C4-2B (cell line): ENCODE results near the gene SYTL4.

Source experiments
- H3K27ac ChIP-seq: fragments of 450-650 bp; 2 replicates; pipeline ENCODE4 v1.5.1; 2017
- ZFX ChIP-seq: fragments of 450-650 bp; IDR thresholded peaks from 2 replicates; pipeline ENCODE4 v1.6.1; 2017
- TF ChIP-seq, protein P1 (sequence below): fragments of 450-650 bp; conservative IDR thresholded peaks from 2 replicates; pipeline ENCODE4 v1.5.1; 2017; ENCODE audit warnings: mild to moderate bottlenecking

SYTL4 gene

DNA sequence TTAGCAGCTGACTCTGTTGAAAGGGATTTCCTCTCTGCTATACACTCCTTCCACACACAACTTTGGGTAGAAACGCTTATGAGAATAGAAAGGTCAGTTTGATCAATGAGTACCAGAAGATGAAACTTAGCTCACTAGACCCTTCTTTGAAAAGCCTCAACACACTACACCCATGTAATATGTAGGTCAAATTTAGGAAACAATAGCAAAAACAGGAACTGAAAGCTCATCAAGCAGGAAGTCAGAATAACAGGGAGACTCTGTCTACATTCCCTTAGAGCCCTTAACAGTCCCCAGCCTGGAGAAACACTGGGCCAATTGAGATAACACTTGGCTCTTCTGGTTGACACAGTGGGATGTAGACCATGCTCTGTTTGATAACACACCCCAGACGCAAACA lies 57.2 kb downstream of the SYTL4 start:
- TF ChIP-seq ZFX: no peak
- TF ChIP-seq, protein P1, sequence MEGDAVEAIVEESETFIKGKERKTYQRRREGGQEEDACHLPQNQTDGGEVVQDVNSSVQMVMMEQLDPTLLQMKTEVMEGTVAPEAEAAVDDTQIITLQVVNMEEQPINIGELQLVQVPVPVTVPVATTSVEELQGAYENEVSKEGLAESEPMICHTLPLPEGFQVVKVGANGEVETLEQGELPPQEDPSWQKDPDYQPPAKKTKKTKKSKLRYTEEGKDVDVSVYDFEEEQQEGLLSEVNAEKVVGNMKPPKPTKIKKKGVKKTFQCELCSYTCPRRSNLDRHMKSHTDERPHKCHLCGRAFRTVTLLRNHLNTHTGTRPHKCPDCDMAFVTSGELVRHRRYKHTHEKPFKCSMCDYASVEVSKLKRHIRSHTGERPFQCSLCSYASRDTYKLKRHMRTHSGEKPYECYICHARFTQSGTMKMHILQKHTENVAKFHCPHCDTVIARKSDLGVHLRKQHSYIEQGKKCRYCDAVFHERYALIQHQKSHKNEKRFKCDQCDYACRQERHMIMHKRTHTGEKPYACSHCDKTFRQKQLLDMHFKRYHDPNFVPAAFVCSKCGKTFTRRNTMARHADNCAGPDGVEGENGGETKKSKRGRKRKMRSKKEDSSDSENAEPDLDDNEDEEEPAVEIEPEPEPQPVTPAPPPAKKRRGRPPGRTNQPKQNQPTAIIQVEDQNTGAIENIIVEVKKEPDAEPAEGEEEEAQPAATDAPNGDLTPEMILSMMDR: no peak
- H3K27ac ChIP-seq: no peak overlapping the region

DNA sequence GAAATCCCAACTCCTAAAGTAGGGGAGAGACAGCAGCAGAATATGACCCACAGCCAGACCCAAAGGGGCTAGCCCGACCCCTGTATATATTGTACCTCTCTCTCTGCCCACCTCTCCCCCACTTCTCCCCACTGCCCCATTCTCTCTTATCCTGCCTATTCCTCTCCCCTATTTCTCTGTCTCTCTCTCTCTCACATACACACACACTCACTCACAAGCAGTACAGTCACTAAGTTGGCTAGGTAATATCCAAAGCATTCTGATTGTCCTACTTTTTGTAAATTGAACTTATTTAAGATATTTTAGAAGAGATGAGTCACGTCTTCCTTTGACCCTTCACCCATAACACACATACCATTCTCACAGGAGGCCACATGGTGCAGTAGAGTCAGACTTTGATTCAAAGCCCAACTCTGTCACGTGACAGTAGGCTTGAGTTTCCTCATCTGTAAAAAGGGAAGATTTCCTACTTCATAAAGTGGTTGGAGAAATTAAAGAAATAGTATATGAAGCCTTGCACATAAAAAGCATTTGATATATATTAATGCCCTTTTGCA lies 58.4 kb downstream of the SYTL4 start:
- H3K27ac ChIP-seq: no peak overlapping the region

DNA sequence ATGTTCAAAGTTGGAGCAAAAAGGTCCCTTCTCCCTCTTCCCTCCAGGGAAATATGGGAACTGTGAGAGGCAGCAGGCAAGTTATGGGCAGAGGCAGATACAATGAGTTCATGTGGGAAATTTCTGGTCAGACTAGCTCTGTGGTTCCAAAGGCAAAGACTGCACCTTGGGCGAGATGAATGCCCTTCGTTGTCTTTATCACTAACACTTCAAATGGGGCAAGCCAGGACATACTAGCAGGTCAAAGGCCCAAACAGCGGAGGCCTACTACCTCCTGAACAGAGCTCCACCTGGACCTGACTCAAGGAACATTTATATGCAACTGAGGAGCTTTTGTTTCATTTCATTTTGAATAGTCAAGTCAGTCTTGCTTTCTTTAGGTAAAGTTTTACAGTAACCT lies 59.0 kb downstream of the SYTL4 start:
- TF ChIP-seq ZFX: no peak
- TF ChIP-seq, protein P1: no peak
- no peak overlapping the region for H3K27ac ChIP-seq

More for the DNA sequence above, 58.4 kb downstream of the SYTL4 start:
- no peak for TF ChIP-seq ZFX
- TF ChIP-seq, protein P1: no peak

DNA sequence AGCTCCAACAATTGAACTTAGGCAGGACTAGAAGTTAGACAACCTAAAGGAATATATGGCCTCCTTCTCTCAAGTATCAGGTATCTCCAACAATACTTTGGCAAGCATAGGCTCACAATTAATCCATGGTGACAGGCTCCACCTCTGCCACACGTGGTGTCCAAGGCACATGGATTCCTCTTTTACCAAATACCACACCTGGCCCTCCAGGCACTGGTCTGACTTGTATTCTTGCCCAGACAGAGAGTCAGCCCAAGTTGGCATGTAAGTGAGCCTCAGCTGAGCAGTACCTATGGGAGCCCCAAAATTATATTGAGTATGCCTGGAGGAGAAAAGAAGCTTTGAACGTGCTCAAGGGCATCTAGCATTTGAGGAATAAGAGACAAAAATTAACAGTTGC lies 68.3 kb downstream of the SYTL4 start:
- TF ChIP-seq, protein P1: no peak
- no peak for TF ChIP-seq ZFX
- peak overlapping the region; percentile 50 for H3K27ac ChIP-seq

DNA sequence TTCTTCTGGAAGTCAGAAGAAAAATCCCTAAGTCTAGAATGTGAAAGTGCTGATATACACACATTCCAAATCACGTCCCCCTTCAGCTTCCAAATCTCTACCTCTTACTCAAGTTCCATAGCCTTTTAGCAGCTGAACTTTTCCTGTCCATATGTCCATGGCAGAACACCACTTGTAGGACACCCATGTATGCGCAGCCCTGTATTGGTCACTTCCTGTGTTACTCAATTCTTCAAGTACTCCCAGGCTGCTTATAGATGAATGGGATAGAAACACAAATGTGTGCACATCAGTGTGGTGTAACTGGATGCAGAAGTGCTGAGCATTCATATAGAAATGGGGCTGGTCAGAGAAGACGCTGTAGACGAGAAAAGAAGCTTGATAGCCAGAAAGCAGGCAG lies 69.1 kb downstream of the SYTL4 start:
- TF ChIP-seq ZFX: no peak
- TF ChIP-seq, protein P1: no peak
- H3K27ac ChIP-seq: peak overlapping the region; percentile 41; the same call in 1 of the 2 replicates

DNA sequence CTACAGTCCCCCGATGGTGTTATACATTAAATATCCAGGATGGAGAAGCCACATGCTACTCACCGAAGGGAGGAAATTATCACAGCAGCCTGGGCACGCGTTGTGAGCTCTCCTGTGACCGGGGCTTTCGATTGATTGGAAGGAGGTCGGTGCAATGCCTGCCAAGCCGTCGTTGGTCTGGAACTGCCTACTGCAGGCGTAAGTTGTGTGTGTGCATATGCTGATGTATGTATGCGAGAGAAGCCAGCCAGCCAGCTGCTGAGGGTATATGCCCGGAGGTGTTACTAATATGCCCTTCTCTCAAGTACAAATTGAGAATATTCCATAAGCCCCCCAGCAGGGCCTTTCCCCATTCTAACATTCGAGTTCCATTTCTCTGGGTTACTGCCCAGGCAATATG lies 69.8 kb downstream of the SYTL4 start:
- peak overlapping the region; percentile 41; the same call in 1 of the 2 replicates for H3K27ac ChIP-seq
- TF ChIP-seq ZFX: no peak
- TF ChIP-seq, protein P1: no peak

DNA sequence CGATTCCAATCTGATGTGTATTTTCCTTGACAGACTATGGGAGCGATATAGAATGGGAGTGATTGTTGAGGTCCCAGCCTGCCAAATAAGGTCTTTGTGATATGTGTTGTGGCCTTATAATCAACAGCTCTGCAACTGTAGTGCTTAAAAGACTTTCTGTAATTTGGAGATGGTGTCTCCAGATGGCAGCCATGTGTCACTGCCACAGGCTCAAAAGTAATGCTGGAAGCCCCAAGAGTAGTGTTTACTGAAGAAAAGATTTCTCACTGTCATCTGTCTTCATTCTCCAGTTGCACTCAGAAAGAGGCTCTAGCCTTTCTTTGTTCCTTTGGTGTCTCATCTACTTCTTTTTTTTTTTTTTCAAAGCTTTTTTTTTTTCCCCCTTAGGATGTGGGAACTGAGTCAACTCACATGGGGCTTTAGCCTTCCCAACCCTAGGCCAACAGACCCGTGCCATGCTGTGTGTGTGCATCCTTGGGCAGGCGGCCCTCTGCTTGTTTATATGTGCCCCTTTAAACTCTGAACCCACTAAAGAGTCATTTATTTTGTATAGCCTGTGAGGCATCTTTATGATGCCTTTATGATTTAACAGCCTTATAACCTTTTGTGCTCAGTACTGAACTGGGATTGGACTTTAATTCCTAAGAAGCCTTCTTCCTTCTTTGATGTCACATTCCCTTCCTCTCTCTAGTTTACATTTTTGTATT lies 72.3 kb downstream of the SYTL4 start:
- H3K27ac ChIP-seq: peak overlapping the region; percentile 91
- TF ChIP-seq, protein P1: peak; percentile 14
- TF ChIP-seq ZFX: no peak
